HTR-8/SVneo (cell line): Measurements from ENCODE around the gene ZNF445.
"Not testable (repeated sequence)": the region's sequence is repeated elsewhere in the genome, so short reads cannot be mapped to it uniquely, and the experiment has no call there.

Experiments
- DNase-seq: peaks from one replicate; pipeline ENCODE4 v3.0.0; 2011; ENCODE audit warnings: low spot score, mixed read lengths; ENCODE audit not compliant: insufficient read length
- FAIRE-seq: peaks from 2 replicates; lab custom pipeline; 2011; peaks lifted over from hg19 to GRCh38; lab: Jason Lieb, UNC

Gene ZNF445

DNA sequence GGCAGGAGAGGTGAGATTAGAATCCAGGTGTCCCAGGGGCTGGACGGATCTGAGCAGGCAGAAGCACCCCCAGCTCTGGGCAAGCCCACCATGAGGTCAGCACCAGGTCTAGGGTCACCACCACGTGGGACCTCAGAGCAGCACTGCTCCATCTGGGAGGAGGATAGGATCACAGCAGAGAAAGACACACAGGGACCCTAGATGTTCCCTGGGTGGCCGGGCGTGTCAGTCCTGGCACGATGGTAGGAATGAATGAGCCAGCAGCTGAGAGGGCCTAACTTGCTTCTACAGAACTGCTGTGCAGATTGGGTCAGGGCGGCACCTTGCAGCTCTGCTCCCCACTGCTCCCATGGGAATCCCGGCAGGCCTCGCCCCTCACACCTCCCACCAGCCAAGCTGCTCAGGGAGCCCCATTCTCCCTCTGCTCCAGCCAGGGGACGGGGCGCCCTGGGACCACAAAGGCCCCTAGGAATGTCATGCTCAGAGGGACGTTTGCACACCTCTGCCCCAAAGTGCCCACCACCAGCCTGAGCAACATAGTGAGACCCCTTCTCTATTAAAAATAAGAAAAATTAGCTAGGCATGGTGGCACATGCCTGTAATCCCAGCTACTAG, 66.3 kb downstream of the ZNF445 start:
- DNase-seq, result no peak
- FAIRE-seq, result no peak

DNA sequence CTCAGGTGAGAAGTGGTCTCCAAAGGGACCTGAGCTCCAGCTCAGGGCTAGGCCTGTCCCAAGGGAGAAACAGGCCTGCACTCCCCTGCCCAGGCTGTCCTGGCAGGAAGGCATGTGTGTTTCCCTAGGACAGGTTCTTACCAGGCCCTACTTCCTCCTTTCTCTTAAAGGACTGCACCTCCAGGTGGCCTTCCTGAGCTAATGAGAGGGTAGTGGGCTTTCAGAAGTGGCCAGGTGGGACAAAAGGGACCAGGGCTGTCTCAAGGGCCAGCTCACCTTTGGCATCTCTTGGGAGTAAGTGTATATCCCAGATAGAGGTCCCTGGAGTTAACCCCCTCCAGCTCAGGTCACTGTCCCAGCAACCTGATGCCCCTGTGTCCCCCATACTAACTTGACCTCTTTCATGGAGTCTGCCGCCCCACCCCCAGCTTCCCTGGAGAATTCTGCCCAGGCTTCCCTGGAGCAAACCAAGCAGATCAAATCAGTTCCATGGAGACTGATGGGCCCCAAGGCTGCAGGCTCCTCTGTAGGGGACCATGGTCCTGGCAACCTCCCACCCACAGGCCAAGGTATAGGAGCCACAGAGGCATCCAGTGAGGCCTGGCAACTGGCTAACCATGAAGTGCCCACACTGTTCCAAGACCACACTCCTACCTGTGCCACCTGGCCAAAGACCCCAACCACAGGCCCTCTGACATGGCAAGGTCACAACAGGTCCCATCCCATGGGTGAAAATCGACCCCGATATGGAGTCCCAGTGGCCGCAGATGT, 67.6 kb downstream of the ZNF445 start:
- DNase-seq (no peak), FAIRE-seq (no peak)

DNA sequence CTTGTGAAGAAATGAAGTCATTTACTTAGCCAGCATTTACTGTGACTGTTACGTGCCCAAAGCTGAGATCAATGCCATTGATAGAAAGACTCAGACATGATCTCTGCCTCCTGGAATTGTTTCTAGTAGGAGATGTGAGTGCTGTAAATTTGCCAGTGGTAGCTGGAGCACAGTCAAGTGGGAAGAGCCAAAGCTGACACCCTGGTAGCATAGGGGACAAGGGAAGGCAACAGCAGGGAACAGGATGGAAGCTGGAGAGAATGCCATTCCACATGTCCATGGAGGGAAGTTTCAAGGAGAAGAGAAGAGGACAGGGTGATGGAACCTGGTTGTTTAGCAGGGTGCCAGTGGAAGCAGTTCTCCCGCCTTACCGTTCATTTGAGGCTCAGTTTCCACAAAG, 74.9 kb downstream of the ZNF445 start:
- DNase-seq (no peak), FAIRE-seq (no peak)

DNA sequence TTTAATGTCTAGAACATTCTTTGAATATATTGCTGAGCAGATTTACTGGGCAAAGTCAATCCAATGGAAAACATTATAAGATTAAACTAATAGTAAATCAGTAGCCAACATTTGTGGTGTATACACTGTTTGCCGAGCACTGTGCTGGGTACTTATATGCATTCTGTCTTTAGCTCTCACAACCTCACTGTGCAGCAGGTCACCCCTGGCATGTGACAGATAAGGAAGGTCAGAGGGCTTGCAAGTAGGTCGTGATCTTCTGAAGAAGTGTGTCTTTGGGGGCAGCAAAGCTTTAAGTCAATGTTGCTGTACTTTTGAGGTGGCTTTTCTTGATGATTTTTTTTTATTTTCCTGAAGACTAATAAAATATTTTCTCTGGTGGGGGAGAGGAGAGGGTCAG, 76.7 kb downstream of the ZNF445 start:
- FAIRE-seq, result no peak
- DNase-seq, result no peak

DNA sequence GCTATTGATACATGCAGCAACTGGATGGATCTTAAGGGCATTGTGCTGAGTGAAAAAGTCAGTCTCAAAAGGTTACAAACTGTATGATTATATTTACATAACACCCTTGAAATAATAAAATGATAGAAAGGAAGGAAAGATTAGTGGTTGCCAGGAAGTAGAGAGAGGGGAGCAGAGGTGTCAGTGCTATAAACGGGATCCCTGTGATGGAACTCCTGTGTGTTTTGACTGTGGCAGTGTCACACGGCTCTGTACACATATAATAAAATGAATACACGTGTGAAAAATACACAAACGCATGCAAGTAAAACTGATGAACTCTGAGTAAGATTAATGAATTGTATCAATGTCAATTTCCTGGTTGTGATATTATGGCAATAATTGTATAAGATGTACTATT, 78.6 kb downstream of the ZNF445 start:
- no peak for FAIRE-seq
- DNase-seq, result no peak

DNA sequence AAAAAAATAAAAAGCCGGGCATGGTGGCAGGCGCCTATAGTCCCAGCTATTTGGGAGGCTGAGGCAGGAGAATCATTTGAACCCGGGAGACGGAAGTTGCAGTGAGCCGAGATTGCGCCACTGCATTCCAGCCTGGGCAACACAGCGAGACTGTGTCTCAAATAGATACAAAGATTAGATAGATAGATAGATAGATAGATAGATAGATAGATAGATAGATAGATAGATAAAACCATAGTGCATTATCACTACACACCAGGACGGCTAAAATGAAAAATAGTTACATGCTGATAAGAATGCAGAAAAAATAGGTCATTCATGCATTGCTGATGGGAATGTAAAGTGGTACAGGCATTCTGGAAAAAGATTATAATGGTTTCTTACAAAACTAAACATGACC, 79.2 kb downstream of the ZNF445 start:
- not testable (repeated sequence) for FAIRE-seq, DNase-seq

DNA sequence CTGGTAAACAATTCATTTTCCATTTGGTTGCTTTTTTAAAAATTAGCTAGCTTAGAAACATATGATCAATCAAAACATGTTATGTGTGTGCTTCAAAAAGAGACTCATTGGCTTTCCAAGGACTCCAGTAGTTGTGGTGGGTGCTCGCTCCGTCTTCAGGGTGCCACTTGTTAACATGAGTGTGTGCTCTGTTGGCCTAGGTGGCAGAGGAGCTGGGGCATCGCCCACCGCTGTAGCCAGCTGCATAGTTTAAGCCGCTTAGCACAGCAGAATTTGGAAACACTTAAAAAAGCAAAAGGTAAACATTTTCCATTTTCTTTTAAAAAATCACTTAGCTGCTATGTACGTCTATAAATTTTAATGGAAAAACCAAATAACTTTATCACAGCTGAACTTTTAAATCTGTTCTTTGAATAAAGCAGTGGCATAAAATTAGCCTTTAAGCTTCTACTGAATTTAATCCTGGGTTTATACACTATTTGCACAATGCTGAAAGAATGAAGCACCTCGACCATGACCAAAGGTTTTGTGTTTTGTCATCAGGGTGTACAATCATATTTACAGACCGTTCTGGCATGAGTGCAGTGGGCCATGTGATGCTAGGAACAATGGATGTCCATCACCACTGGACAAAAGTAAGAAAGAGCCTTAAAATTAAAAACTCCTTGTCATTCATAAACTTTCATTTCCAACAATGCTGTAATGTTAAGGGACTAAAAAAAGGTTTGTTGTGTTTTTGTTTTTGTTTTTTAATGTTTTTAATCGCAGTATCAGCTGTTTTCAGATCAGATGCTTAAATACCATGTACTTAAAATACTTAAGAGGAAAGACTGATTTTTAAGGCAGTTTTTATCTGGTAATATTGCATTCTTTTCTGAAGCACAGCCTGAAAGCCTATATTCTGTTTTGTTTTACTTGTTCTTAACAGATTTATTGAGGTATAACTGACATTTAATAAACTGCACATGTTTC, 81.0 kb downstream of the ZNF445 start:
- FAIRE-seq, result no peak
- DNase-seq, result no peak

DNA sequence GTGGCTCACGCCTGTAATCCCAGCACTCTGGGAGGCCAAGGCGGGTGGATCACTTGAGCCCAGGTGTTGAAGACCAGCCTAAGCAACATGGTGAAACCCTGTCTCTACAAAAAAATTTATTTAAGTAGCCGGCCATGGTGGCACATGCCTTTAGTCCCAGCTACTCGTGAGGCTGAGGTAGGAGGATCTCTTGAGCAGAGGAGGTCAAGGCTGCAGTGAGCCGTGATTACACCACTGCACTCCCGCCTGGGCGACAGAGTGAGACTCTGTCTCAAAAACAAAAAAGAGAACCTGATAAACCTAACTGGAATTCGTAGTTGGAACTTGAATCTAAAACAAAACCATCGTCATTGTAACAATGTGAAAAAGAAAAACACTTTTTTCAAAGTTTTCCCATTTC, 81.8 kb downstream of the ZNF445 start:
- FAIRE-seq, result no peak
- no peak for DNase-seq

DNA sequence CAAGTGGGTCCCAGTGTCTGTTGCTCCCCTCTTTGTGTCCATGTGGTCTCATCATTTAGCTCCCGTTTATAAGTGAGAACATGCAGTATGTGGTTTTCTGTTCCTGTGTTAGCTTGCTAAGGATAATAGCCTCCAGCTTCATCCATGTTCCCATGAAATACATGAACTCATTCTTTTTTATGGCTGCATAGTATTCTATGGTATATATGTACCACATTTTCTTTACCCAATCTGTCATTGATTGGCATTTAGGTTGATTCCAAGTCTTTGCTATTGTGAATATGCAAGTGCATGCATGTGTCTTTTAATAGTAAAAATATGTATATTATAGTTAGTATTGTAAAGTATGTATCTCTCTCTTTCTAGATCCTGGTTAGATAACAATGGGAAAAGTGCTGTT, 85.0 kb downstream of the ZNF445 start:
- no peak for FAIRE-seq

DNA sequence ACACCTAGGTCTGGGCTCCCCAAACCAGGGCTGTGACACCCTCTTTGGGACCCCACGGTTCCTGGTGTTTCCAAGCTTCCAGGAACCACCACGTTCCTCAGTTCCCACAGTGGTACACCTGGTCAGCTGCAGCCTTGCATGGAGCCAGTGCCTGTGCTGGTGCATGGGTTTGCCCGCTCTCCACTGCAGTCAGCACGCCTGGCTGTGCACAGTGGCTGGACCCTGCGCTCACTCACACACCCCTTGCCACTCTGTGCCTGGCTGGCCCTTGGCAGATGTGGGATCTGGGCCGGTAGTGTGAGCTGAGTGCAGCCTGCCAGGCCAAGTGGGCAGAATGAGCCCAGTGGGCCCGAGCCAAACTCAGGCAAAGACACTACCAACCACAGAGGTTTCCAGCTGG, 90.1 kb downstream of the ZNF445 start:
- FAIRE-seq, result no peak
- DNase-seq, result no peak

More for the DNA sequence above, 85.0 kb downstream of the ZNF445 start:
- no peak for DNase-seq
